IMR-90 (cell line): ENCODE data around the gene WDR1.

ENCODE experiments used
- MXI1 ChIP-seq: IDR thresholded peaks from 2 replicates; pipeline ENCODE4 v1.6.1; 2012; ENCODE audit warnings: low read depth, mild to moderate bottlenecking, low read length, moderate library complexity, borderline replicate concordance
- POLR2A ChIP-seq: IDR thresholded peaks from 2 replicates; pipeline ENCODE4 v1.6.1; 2012; ENCODE audit warnings: mild to moderate bottlenecking, low read depth, low read length
- TF ChIP-seq, protein P1 (sequence below): conservative IDR thresholded peaks from 2 replicates; pipeline ENCODE4 v1.5.1; 2012; ENCODE audit warnings: mild to moderate bottlenecking, low read depth, low read length, improper control_type of control experiment

- TF ChIP-seq POLR2A (no peak), MXI1 (no peak)
- TF ChIP-seq, protein P1, sequence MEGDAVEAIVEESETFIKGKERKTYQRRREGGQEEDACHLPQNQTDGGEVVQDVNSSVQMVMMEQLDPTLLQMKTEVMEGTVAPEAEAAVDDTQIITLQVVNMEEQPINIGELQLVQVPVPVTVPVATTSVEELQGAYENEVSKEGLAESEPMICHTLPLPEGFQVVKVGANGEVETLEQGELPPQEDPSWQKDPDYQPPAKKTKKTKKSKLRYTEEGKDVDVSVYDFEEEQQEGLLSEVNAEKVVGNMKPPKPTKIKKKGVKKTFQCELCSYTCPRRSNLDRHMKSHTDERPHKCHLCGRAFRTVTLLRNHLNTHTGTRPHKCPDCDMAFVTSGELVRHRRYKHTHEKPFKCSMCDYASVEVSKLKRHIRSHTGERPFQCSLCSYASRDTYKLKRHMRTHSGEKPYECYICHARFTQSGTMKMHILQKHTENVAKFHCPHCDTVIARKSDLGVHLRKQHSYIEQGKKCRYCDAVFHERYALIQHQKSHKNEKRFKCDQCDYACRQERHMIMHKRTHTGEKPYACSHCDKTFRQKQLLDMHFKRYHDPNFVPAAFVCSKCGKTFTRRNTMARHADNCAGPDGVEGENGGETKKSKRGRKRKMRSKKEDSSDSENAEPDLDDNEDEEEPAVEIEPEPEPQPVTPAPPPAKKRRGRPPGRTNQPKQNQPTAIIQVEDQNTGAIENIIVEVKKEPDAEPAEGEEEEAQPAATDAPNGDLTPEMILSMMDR = no peak
Observed at GRCh38 chr4:10029403-10029802, 87.2 kb downstream of the WDR1 start.
